Stimulated activated CD4-positive, alpha-beta T cell treated with anti-CD3 and anti-CD28 coated beads, Interleukin-4, amount 100 ng/mL, for 1 hour (primary cell): Measurements from ENCODE around the gene TUBB2B.
A peak's percentile ranks its signal among the peaks of the same experiment; 100 is the strongest.

Source experiments
- DNase-seq: peaks from one replicate; pipeline ENCODE4 v3.0.0-alpha.2; 2020

The TUBB2B gene

GRCh38 chr6:3232017-3232945 lies 4.8 kb upstream of the TUBB2B start:
- DNase-seq, result no peak

- DNase-seq, result no peak
Measured at GRCh38 chr6:3231247-3232016, 4.0 kb upstream of the TUBB2B start.

- no peak for DNase-seq
Measured at GRCh38 chr6:3230900-3231246, 3.4 kb upstream of the TUBB2B start.

DNA sequence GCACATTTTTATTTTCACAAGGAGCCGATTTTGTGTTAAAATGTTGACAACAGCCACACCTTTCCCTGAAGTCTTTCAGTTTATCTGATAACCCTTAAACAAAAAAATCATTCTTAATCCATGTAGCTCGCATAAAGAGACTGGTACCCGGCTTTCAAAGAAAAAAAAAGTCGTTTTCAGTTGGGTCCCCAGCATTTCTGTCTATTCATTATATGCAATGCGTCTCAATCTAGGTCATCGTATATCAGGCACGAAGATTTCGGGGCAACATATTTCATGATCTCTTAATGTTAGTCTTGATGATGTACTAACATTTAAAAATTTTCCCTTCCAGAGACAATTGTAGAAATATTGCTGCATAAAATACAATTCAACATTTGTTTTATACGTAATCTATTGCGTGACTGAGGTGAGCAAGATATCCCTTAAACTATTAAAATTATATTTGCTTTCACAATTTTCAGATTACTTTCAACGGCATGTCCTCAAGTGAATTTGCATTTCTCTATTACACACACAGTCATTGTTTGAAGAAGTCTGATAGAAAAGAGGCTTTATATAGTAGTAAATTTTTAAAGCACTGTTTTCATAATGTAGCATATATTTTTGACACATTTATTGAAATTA lies 2.9 kb upstream of the TUBB2B start:
- DNase-seq, result no peak

DNA sequence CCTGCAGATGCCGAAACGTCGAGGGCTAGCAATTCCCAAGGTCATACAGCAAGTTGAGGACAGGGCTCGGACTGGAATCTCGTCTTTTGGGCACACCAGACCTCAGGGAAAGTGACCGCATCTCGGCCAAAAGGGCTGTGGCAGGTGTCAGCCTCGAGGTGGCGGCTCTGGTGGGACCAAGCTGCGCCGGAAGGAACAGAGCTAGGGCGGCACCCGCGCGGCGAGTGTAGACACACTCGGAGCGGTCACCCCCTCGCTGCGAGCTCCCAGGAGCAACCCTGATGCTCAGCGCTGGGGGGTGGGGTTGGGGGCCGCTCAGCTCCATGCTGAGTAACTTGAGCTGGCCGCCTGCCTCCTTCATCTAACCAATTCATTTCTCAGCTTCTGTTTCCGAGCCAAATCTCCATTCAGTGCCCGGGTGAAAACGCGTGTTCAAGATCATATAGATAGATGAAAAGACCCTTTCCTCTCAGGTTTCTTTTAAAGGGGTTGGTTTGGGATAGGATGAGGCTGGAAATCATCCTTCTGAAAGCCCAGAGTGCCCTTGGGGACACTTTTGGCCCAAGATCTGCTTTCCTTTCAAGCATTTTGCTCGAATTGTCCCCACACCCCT lies 2.2 kb upstream of the TUBB2B start:
- peak; percentile 27 for DNase-seq

DNA sequence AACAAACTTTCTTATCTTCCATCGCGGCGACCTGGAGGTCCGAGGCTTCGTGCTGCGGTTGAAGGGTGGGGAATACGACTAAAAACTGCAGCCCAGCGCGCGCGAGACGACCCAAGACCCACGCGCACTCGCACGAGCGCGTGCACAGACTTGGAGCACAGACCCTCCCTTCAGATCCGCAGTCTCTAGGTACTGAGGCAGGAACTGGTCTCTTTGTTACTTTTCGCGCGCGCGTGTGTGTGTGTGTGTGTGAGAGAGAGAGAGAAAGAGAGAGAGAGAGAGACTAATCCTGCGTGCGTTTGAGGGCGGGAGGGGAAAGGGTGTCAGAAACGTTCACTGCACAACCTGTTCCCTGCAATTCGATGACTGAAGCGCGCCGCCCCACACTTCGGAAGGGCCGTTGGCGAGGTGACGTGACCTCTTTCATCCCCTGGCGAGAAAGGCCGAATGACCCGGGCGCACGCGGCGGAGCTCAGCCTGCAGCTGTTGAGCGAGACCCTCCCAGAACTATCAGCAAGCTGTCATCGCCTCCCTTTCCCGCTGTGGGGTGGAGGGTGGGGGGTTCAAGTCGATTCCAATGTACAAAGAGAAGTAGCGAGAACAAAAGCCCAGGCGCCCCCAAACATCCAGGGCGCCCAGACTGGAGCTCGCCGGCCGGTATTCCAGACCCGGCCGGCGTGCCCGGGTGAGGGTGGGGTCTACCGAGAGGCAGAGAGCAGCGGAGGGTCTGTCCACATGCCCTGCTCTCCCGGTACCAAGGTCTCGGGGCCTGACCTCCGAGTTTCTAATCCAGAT lies 1.5 kb upstream of the TUBB2B start:
- DNase-seq, result peak; percentile 37

- DNase-seq, result peak; percentile 23
Measured at GRCh38 chr6:3228046-3228671, 706 bp upstream of the TUBB2B start.

GRCh38 chr6:3226481-3227362 lies 731 bp downstream of the TUBB2B start:
- peak; percentile 29 for DNase-seq

DNA sequence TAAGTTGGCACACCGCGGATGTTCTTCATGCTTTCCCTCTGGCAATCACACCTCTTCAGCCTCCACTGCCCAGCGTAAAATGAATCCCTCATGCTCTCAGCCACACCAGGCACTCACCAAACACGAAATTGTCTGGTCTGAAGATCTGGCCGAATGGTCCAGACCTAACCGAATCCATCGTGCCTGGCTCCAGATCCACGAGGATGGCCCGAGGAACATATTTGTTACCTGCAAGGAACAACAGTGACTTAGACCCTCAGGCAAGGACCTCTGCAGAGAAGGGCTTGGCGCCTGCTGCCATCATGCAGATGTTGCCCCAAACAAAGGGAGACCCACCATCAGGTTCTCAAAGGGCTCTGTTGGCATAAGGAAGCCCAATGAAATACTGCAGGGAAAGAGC lies 1.4 kb downstream of the TUBB2B start:
- DNase-seq, result no peak

- DNase-seq, result no peak
Measured at GRCh38 chr6:3222506-3223038, 4.9 kb downstream of the TUBB2B start.

DNA sequence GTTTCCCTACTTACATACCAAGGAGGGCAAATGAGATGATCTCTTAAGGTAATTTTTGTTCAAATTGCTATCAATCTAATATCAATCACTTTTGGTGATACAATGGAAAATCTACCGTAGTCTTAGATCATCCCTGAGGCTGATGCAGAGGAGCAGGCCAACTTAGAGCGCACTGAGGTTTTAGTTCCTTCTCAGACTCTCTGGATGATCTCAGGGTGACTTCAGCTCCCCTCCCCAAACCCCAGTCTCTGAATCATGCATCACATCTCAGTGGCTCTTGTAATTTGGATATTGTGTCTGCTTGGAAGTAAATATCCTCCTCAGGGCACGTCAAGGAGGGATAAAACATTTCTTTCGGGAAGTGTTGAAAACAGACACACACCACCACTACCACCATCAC lies 5.9 kb downstream of the TUBB2B start:
- no peak for DNase-seq

GRCh38 chr6:3220366-3220765 lies 7.1 kb downstream of the TUBB2B start:
- DNase-seq, result no peak

DNA sequence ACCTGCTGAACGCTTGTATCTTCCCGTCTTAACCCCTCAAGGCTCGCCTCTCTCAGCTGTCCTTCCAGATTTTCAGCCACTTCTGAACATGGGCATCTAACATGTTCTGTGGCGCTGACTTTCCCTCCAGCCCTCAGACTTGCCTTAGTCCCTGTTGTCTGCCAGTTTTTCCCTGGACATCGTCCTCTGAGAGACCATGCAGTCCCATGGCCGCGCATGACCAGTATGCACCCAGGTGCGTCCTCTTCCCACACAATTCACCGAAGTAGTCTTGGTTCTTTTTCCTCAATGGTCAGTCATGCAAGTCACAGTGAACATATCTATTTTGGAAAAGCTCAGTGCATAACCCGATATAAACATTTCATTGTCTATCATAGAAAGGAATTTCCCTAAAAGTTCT lies 9.2 kb downstream of the TUBB2B start:
- DNase-seq, result no peak

- DNase-seq, result no peak
Measured at GRCh38 chr6:3217286-3217685, 10.2 kb downstream of the TUBB2B start.

DNA sequence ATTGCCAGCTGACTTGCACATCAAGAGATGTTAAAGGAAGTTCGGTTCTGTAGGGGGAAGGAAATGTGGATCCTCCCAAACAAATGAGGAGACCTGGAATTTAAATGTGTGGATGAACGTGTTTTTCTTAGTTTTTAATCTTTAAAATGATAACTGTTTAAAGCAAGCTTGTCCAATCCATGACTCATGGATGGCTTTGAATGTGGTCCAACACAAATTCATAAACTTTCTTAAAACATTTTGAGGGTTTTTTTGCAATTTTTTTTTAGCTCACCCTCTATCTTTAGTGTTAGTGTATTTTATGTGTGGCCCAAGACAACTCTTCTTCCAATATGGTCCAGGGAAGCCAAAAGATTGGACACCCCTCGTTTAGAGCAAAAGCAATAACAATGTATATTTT lies 12.6 kb downstream of the TUBB2B start:
- DNase-seq, result no peak

DNA sequence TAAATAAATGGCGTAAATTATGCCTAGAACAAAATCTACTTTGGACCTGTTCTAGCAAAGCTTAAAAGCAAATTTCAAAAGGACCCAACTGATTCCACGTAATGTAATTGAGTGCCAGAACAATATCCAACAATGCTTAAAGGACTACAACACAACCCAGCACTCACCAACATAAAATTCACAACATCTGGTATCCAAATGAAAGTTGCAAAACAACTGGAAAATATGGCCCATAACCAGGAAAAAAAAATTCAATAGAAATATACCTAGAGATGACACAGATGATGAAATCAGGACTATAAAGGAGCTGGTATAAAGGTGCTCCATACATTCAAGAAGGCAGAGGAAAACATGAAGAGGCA lies 14.1 kb downstream of the TUBB2B start:
- DNase-seq, result no peak

GRCh38 chr6:3212261-3212660 lies 15.2 kb downstream of the TUBB2B start:
- no peak for DNase-seq

- DNase-seq, result no peak
Measured at GRCh38 chr6:3211681-3212080, 15.8 kb downstream of the TUBB2B start.

- no peak for DNase-seq
Measured at GRCh38 chr6:3210024-3210610, 17.3 kb downstream of the TUBB2B start.
